Ascending aorta (tissue), 2 donors: ENCODE measurements around the gene TUSC7. TPM values are rescaled to one million over a fixed set of nuclear protein-coding genes. Genes with fewer than 3 reads are reported as not detected.

Source experiments
- DNase-seq, 2 donors: peaks; one replicate each; pipeline ENCODE4 v3.0.0-alpha.2; 2019; ENCODE audit warnings: low spot score in 2 of 2
- H3K27ac ChIP-seq, 2 donors: fragments of 200-600 bp; sonication (generic); one replicate each; pipeline ENCODE4 v1.5.1; 2016 to 2017; ENCODE audit warnings: mild to moderate bottlenecking in 1 of 2
- H3K27me3 ChIP-seq: fragments of 200-600 bp; sonication (generic); one replicate; pipeline ENCODE4 v1.5.1; 2017
- H3K36me3 ChIP-seq, 2 donors: fragments of 200-600 bp; sonication (generic); one replicate each; pipeline ENCODE4 v1.5.1; 2016
- H3K4me1 ChIP-seq, 2 donors: fragments of 200-600 bp; sonication (generic); one replicate each; pipeline ENCODE4 v1.5.1; 2016 to 2017; ENCODE audit warnings: mild to moderate bottlenecking in 1 of 2
- H3K4me3 ChIP-seq, 2 donors: fragments of 200-600 bp; sonication (generic); one replicate each; pipeline ENCODE4 v1.5.1; 2016 to 2017; ENCODE audit warnings: mild to moderate bottlenecking in 1 of 2
- H3K9me3 ChIP-seq, 2 donors: fragments of 200-600 bp; sonication (generic); one replicate each; pipeline ENCODE4 v1.5.1; 2016
- CTCF ChIP-seq, 3 experiments: fragments of 200-600 bp in 2 of 3; fragments of 450-650 bp in 1 of 3; sonication (generic) in 2 of 3; IDR thresholded peaks; one replicate each; pipeline ENCODE4 v1.5.1; 2016 to 2019; ENCODE audit warnings: antibody characterized with exemption in 3 of 3, mild to moderate bottlenecking in 1 of 3, moderate library complexity in 1 of 3
- intact Hi-C: fragments of 100-400 bp; cut with DNase I; formaldehyde crosslinking; loops from one replicate; pipeline ENCODE4 v1.15.1; 2023
- total RNA-seq: library from RNA; depleted of rRNA; stranded (reverse); fragments of >200 nt; gene quantifications from one replicate; pipeline ENCODE4 v1.1.0, GENCODE V29; 2016

The TUSC7 gene
- total RNA-seq, 1 donor from 2014 or later = not detected

DNA sequence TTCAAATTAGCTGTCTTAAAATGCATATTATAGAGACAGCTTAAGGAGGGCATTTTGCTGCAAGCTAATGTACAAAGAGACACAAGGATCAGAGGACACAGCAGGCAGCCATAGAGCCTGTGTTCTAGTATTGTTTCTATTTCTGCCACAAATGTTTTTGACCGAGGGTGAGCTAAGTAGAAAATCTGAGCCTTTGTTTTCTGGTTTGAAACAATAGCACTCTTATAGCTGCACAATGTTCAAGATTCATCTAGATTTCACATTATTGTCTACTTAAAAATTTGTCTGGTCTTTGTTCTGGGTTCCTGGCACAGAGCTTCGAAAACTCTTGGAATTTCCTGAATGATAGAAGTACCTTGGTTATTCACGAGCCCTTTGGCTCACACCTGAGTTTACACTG lies 40.0 kb upstream of the TUSC7 start:
- Histone ChIP-seq H3K27ac (no peak overlapping the region), H3K4me1 (no peaks in the 10 kb centered on the region), H3K27me3 (no peaks in the 10 kb centered on the region), H3K9me3 (no peaks in the 10 kb centered on the region), H3K36me3 (no peaks in the 10 kb centered on the region), H3K4me3 (no peak overlapping the region)
- TF ChIP-seq CTCF (IDR thresholded peaks at IDR 0.05) = no peak
- no peak for DNase-seq
- intact Hi-C loops = no loop called here

DNA sequence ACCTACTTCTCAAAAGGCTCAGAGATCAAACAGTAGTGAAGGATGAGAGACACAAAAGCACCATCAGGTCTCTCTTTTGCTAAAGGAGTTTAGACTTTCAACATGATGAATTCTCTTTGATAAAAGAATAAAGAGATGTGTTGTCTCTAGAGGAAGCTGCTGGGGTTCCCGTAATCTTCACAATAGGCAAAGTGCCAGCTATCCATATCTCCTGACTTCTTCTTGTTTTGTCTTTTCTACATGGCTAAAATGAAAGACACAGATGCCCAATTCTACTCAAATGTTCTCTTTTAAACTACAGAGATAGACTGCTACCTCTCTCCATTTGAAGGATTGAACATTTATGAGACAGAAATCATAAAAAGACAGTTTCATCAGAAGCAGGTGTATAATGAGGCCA lies 38.4 kb upstream of the TUSC7 start:
- no peak for TF ChIP-seq CTCF (IDR thresholded peaks at IDR 0.05)
- no peak overlapping the region for H3K4me3 ChIP-seq
- intact Hi-C loops = no loop called here
- H3K9me3 ChIP-seq = no peaks in the 10 kb centered on the region
- H3K27ac ChIP-seq = no peak overlapping the region
- no peaks in the 10 kb centered on the region for H3K4me1 ChIP-seq
- no peaks in the 10 kb centered on the region for H3K27me3 ChIP-seq
- H3K36me3 ChIP-seq = no peaks in the 10 kb centered on the region
- DNase-seq = no peak

DNA sequence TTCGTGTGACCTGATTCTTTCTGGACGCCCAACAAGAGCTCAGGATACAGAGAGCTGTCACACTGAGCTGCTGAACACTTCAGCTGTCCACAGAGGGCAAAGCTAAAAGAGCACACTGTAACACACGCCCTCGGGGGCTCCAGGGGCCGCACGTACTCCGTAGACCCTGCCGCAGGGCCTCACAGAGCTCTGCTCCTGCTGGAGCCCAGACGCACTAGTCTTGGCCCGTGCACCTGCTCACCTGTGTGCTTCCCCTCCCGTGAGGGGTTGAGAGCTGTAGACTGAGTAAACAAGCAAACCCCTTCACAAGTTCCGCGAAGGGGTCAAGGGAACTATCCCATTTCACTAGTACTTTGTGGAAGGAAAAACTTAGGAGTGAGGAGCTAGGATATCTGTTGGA lies 30.7 kb upstream of the TUSC7 start:
- Histone ChIP-seq H3K27ac (no peak overlapping the region), H3K9me3 (no peaks in the 10 kb centered on the region), H3K27me3 (no peaks in the 10 kb centered on the region), H3K36me3 (no peaks in the 10 kb centered on the region), H3K4me3 (no peak overlapping the region), H3K4me1 (no peaks in the 10 kb centered on the region)
- no peak for DNase-seq
- intact Hi-C loops = no loop called here
- TF ChIP-seq CTCF (IDR thresholded peaks at IDR 0.05) = no peak

GRCh38 chr3:116691041-116691440 lies 18.5 kb upstream of the TUSC7 start:
- TF ChIP-seq CTCF (IDR thresholded peaks at IDR 0.05) = no peak
- no peak overlapping the region for H3K4me3 ChIP-seq
- H3K27ac ChIP-seq = no peak overlapping the region
- intact Hi-C loops = no loop called here
- DNase-seq = no peak
- no peaks in the 10 kb centered on the region for H3K36me3 ChIP-seq
- H3K4me1 ChIP-seq = no peaks in the 10 kb centered on the region
- H3K9me3 ChIP-seq = no peaks in the 10 kb centered on the region
- no peaks in the 10 kb centered on the region for H3K27me3 ChIP-seq

DNA sequence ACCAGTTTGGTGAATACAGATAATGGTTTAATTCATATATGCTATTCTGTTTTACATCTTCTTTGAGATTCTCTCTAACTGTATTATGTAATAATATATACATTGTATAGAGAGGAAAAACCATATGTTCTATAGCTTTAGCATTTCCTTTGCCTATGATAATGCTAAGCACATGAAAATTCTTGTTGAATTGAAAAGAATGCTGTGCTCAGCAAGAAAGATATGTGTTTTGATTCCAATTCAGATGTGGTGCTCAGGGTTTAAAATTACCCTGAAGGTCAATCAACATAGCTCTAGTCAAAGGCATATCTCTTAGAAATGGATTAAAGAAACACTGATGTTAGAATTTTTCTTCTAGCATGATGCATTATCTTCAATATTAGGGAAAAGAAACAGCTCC lies 8.5 kb upstream of the TUSC7 start:
- H3K4me1 ChIP-seq = no peaks in the 10 kb centered on the region
- H3K27ac ChIP-seq = no peak overlapping the region
- intact Hi-C loops = no loop called here
- no peaks in the 10 kb centered on the region for H3K36me3 ChIP-seq
- no peaks in the 10 kb centered on the region for H3K27me3 ChIP-seq
- no peak for DNase-seq
- no peak for TF ChIP-seq CTCF (IDR thresholded peaks at IDR 0.05)
- H3K9me3 ChIP-seq = no peaks in the 10 kb centered on the region
- no peak overlapping the region for H3K4me3 ChIP-seq

- no peaks in the 10 kb centered on the region for H3K27me3 ChIP-seq
These were observed 7.2 kb upstream of the TUSC7 start for GRCh38 chr3:116702334-116702733.

More at GRCh38 chr3:116702334-116702733, 7.2 kb upstream of the TUSC7 start:
- no peak for DNase-seq
- intact Hi-C loops = no loop called here
- H3K4me3 ChIP-seq = no peak overlapping the region
- H3K4me1 ChIP-seq = no peaks in the 10 kb centered on the region
- no peak overlapping the region for H3K27ac ChIP-seq
- H3K36me3 ChIP-seq = no peaks in the 10 kb centered on the region
- TF ChIP-seq CTCF (IDR thresholded peaks at IDR 0.05) = no peak
- no peaks in the 10 kb centered on the region for H3K9me3 ChIP-seq
